ENCODE data around the gene IL23A. TPM values are rescaled to one million over a fixed set of nuclear protein-coding genes. Genes with fewer than 3 reads are reported as not detected.

IL23A gene
- total and polyA plus RNA-seq, 2 of the 13 experiments (the other 11 are each of a cell fraction or from before 2014, with no cell fraction given), result 0.33 to 0.35 TPM

GRCh38 chr12:56362130-56363059 lies 23.7 kb downstream of the IL23A start, which contains the start of gene APOF (continued):
- peak; percentile 56; the same call in 1 of the 2 replicates for TF ChIP-seq HOMEZ (CRISPR knock-in tag; IDR thresholded peaks at IDR 0.05; ENCODE audit: low read depth)
- TF ChIP-seq, protein P1, sequence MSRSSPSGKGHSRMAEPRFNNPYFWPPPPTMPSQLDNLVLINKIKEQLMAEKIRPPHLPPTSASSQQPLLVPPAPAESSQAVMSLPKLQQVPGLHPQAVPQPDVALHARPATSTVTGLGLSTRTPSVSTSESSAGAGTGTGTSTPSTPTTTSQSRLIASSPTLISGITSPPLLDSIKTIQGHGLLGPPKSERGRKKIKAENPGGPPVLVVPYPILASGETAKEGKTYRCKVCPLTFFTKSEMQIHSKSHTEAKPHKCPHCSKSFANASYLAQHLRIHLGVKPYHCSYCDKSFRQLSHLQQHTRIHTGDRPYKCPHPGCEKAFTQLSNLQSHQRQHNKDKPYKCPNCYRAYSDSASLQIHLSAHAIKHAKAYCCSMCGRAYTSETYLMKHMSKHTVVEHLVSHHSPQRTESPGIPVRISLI (CRISPR knock-in tag; IDR thresholded peaks at IDR 0.05; ENCODE audit: borderline replicate concordance), result no peak; the same call in 1 of the 2 replicates
- TF ChIP-seq, protein P2, sequence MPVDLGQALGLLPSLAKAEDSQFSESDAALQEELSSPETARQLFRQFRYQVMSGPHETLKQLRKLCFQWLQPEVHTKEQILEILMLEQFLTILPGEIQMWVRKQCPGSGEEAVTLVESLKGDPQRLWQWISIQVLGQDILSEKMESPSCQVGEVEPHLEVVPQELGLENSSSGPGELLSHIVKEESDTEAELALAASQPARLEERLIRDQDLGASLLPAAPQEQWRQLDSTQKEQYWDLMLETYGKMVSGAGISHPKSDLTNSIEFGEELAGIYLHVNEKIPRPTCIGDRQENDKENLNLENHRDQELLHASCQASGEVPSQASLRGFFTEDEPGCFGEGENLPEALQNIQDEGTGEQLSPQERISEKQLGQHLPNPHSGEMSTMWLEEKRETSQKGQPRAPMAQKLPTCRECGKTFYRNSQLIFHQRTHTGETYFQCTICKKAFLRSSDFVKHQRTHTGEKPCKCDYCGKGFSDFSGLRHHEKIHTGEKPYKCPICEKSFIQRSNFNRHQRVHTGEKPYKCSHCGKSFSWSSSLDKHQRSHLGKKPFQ (CRISPR knock-in tag; IDR thresholded peaks at IDR 0.05; ENCODE audit: insufficient replicate concordance), result no peak
- TF ChIP-seq ZBTB21 (CRISPR knock-in tag; IDR thresholded peaks at IDR 0.05), result no peak
- TF ChIP-seq TEAD3 (CRISPR knock-in tag; optimal IDR thresholded peaks at IDR 0.05; ENCODE audit: borderline replicate concordance), result peak; percentile 90
- TF ChIP-seq ZNF331 (CRISPR knock-in tag; IDR thresholded peaks at IDR 0.05), result peak; percentile 26; the same call in 1 of the 2 replicates
- no peak for TF ChIP-seq JUNB (CRISPR knock-in tag; IDR thresholded peaks at IDR 0.05; ENCODE audit: borderline replicate concordance)
- TF ChIP-seq SRF (IDR thresholded peaks at IDR 0.05; ENCODE audit: low read depth, low read length), result no peak
- no peak for TF ChIP-seq SMAD9 (CRISPR knock-in tag; IDR thresholded peaks at IDR 0.05)
- TF ChIP-seq ZNF260 (CRISPR knock-in tag; IDR thresholded peaks at IDR 0.05; ENCODE audit: borderline replicate concordance, low read depth), result no peak
- TF ChIP-seq ZNF24 (IDR thresholded peaks at IDR 0.05), result no peak
- no peak for TF ChIP-seq AKAP8 (CRISPR knock-in tag; IDR thresholded peaks at IDR 0.05)
- TF ChIP-seq EP300 (IDR thresholded peaks at IDR 0.05; ENCODE audit: low read depth in 2 of 2, low read length in 2 of 2), result peak in 1 of 2 experiments; percentile 80; a peak in 2 of 4 replicates
- TF ChIP-seq EP300 (CRISPR knock-in tag; IDR thresholded peaks at IDR 0.05; ENCODE audit: borderline replicate concordance), result peak; percentile 51; the same call in 1 of the 2 replicates
- TF ChIP-seq ZBTB7A (CRISPR knock-in tag; IDR thresholded peaks at IDR 0.05), result no peak
- TF ChIP-seq, protein P3, sequence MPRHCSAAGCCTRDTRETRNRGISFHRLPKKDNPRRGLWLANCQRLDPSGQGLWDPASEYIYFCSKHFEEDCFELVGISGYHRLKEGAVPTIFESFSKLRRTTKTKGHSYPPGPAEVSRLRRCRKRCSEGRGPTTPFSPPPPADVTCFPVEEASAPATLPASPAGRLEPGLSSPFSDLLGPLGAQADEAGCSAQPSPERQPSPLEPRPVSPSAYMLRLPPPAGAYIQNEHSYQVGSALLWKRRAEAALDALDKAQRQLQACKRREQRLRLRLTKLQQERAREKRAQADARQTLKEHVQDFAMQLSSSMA (CRISPR knock-in tag; IDR thresholded peaks at IDR 0.05), result no peak
- no peak for TF ChIP-seq FOXA1 (IDR thresholded peaks at IDR 0.05)
- peak; percentile 89 for TF ChIP-seq FOXA1 (CRISPR knock-in tag; IDR thresholded peaks at IDR 0.05)
- TF ChIP-seq HNRNPUL1 (IDR thresholded peaks at IDR 0.05; ENCODE audit: low read depth, low read length), result no peak
- TF ChIP-seq SMC3 (IDR thresholded peaks at IDR 0.05; ENCODE audit: low read length), result no peak
- no peak for TF ChIP-seq NR3C1 (CRISPR knock-in tag; IDR thresholded peaks at IDR 0.05)
- TF ChIP-seq HHEX (CRISPR knock-in tag; IDR thresholded peaks at IDR 0.05), result peak; percentile 48; the same call in 1 of the 2 replicates
- TF ChIP-seq ZNF75D (CRISPR knock-in tag; IDR thresholded peaks at IDR 0.05; ENCODE audit: borderline replicate concordance), result no peak
- TF ChIP-seq ZBTB14 (CRISPR knock-in tag; IDR thresholded peaks at IDR 0.05), result no peak
- no peak for TF ChIP-seq JUND (CRISPR knock-in tag; IDR thresholded peaks at IDR 0.05)

All from HepG2 (cell line).